ENCODE data around the gene GSN. TPM values are rescaled to one million over a fixed set of nuclear protein-coding genes. Genes with fewer than 3 reads are reported as not detected.
A peak's percentile ranks its signal among the peaks of the same experiment; 100 is the strongest.

Gene GSN
- total and polyA plus RNA-seq, 11 donors = 379 to 2,088 (median 689) TPM

DNA sequence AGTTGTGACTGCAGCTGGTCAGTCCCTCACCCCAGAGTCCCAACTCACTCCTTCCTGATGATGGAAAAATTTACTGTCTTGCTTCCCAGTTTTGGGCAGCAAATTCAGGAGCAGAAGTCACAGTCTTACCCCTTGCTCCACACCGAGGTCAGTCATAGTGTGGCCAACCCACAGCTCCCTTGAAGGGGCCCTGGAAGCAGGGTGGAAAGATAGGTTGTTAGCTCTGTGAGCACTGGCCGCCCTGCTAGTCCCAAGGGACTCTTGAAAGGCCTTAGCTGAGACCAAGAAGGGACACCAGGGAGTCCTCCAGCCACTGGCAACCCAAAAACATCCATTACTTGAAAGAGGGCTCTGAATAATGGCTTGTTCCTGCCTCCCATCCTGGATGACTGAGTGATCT is 40.0 kb downstream of the GSN start:
- intact Hi-C loops (cut with DNase I) = loop anchor here in 1 of 10 donors (5.0 kb wide), 1 partner anchor 86 kb away; no protein-coding TSS in a partner anchor
- Histone ChIP-seq H3K4me3 (no peak overlapping the region), H3K36me3 (peaks cover 6 to 100% (median 97%) of the 10 kb centered on the region in 9 donors), H3K27ac (peak overlapping the region in 2 of 12 donors; percentile 17 to 49), H3K27me3 (no peaks in the 10 kb centered on the region), H3K4me1 (peaks cover 0 to 83% (median 23%) of the 10 kb centered on the region in 12 donors), H3K9me3 (no peaks in the 10 kb centered on the region)
- WGBS, 4 donors = 70 to 83% (median 76%) methylated on average over 1 to 2 of the region's 2 CpGs
- TF ChIP-seq, protein P1, sequence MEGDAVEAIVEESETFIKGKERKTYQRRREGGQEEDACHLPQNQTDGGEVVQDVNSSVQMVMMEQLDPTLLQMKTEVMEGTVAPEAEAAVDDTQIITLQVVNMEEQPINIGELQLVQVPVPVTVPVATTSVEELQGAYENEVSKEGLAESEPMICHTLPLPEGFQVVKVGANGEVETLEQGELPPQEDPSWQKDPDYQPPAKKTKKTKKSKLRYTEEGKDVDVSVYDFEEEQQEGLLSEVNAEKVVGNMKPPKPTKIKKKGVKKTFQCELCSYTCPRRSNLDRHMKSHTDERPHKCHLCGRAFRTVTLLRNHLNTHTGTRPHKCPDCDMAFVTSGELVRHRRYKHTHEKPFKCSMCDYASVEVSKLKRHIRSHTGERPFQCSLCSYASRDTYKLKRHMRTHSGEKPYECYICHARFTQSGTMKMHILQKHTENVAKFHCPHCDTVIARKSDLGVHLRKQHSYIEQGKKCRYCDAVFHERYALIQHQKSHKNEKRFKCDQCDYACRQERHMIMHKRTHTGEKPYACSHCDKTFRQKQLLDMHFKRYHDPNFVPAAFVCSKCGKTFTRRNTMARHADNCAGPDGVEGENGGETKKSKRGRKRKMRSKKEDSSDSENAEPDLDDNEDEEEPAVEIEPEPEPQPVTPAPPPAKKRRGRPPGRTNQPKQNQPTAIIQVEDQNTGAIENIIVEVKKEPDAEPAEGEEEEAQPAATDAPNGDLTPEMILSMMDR (IDR thresholded peaks at IDR 0.05) = no peak
- TF ChIP-seq POLR2A (IDR thresholded peaks at IDR 0.05) = no peak
- ATAC-seq (no peak), DNase-seq (peak in 2 of 5 donors; percentile 9 to 26)

DNA sequence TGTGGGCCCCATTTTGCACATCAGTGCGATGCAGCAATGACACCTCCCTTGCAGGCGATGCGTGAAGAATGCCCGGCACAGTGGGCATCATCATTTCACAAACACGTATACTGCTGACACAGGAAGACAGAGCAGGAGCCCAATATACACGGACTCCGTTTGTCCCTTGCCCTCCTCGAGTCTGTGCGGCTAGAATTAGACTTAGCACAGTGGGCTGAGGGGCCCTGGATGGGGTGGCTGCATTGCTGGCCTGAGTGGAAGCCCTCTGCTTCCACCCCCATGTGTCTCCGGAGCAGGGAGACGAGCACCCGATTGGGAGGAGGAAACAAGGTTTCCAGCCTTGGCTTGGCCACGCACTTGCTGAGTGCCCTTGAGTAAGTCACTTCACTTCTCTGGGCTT is 40.8 kb downstream of the GSN start:
- DNase-seq (peak in 2 of 5 donors; percentile 18 to 21), ATAC-seq (peak in 1 of 4 donors; percentile 6)
- Histone ChIP-seq H3K36me3 (peaks cover 6 to 100% (median 97%) of the 10 kb centered on the region in 9 donors), H3K27me3 (no peaks in the 10 kb centered on the region), H3K27ac (peak overlapping the region in 2 of 12 donors; percentile 14 to 17), H3K9me3 (no peaks in the 10 kb centered on the region), H3K4me1 (peaks cover 0 to 81% (median 15%) of the 10 kb centered on the region in 12 donors), H3K4me3 (no peak overlapping the region)
- no peak for TF ChIP-seq POLR2A (IDR thresholded peaks at IDR 0.05)
- TF ChIP-seq, protein P1 (IDR thresholded peaks at IDR 0.05) = no peak
- 78 to 86% (median 81%) methylated on average over 12 to 13 of the region's 13 CpGs for WGBS, 4 donors
- intact Hi-C loops (cut with DNase I) = loop anchor here in 1 of 10 donors (5.0 kb wide), 1 partner anchor 86 kb away; no protein-coding TSS in a partner anchor

DNA sequence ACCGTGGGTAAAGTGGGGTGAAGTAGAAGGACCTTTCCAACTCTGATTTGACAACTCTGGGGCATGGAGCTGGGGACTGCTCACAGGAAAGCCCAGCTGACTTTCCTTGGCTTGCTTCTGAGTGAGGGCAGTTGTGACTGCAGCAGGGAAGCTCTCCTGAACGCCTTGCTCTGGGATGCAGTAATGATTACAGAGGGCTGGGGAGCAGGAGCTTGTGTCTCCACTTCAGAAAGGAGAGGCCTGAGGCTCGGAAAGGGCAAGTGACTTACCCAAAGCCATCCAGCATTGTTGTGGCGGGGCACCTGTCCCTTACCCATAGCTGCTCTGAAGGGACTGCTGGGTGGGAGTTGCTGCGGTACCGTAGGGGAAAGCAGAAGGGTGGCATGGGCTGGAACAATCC is 41.2 kb downstream of the GSN start:
- peaks cover 0 to 77% (median 11%) of the 10 kb centered on the region in 12 donors for H3K4me1 ChIP-seq
- no peak overlapping the region for H3K4me3 ChIP-seq
- H3K27me3 ChIP-seq = no peaks in the 10 kb centered on the region
- no peak for ATAC-seq
- H3K27ac ChIP-seq = peak overlapping the region in 2 of 12 donors; percentile 14 to 17
- peak in 2 of 5 donors; percentile 5 to 13 for DNase-seq
- H3K36me3 ChIP-seq = peaks cover 6 to 100% (median 97%) of the 10 kb centered on the region in 9 donors
- TF ChIP-seq, protein P1 (IDR thresholded peaks at IDR 0.05) = no peak
- no peak for TF ChIP-seq POLR2A (IDR thresholded peaks at IDR 0.05)
- WGBS, 4 donors = 87 to 90% (median 88%) methylated on average over 6 of the region's 6 CpGs
- intact Hi-C loops (cut with DNase I) = loop anchor here in 1 of 10 donors (5.0 kb wide), 1 partner anchor 87 kb away; no protein-coding TSS in a partner anchor
- H3K9me3 ChIP-seq = no peaks in the 10 kb centered on the region

DNA sequence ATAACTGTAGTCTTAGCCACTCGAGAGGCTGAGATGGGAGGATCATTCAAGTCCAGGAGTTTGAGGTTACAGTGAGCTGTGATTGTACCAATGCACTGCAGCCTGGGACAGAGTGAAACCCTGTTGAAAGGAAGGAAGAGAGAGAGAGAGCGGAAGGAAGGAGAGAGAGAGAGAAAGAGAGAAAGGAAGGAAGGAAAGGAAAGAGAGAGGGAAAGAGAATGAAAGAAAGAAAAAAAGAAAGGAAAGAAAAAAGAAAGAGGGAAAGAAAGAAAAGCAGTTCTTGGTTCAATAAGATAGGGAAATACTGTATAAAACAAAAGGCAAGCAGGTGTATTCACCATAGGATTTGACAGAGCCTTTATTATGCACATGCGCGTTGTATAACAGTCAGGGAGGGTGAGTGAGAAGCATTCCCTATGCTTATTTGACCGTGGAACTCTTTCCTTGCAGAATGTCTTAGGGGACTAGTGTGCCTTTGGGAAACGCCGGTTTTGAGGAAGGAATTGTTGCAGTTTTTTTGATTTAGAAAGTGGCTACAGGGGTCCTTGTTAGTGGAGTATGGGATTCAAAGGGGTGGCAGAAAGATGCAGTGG is 42.0 kb downstream of the GSN start:
- Histone ChIP-seq H3K4me3 (no peak overlapping the region), H3K27me3 (no peaks in the 10 kb centered on the region), H3K9me3 (no peaks in the 10 kb centered on the region), H3K4me1 (peaks cover 0 to 76% (median 7%) of the 10 kb centered on the region in 12 donors), H3K36me3 (peaks cover 6 to 100% (median 97%) of the 10 kb centered on the region in 9 donors), H3K27ac (peak overlapping the region in 1 of 12 donors; percentile 17)
- WGBS, 4 donors = 82 to 96% (median 86%) methylated on average over 7 of the region's 7 CpGs
- intact Hi-C loops (cut with DNase I) = loop anchor here in 5 of 10 donors (5.0 to 10.0 kb wide), 4 partner anchors 33 to 95 kb away; partner anchors contain the start of gene GSN (in 2 of the 5)
- DNase-seq = peak in 1 of 5 donors; percentile 12
- ATAC-seq = no peak
- TF ChIP-seq, protein P1 (IDR thresholded peaks at IDR 0.05) = no peak
- no peak for TF ChIP-seq POLR2A (IDR thresholded peaks at IDR 0.05)

Measured in heart left ventricle (tissue), 16 donors.